ENCODE data around the gene PTPRQ. TPM values are rescaled to one million over a fixed set of nuclear protein-coding genes. Genes with fewer than 3 reads are reported as not detected.

PTPRQ gene
- total RNA-seq, 1 donor from 2014 or later = 0.07 TPM

- Mint-ChIP-seq H3K27ac (no peak overlapping the region), H3K36me3 (peaks cover 4% of the 10 kb centered on the region), H3K4me1 (peaks cover 13% of the 10 kb centered on the region), H3K4me3 (peak overlapping the region; percentile 86), H3K27me3 (ENCODE audit: insufficient read depth, low read depth) (peaks cover 34% of the 10 kb centered on the region), H3K9me3 (peaks cover 3% of the 10 kb centered on the region)
- peak; percentile 94 for TF ChIP-seq EZH2 (IDR thresholded peaks at IDR 0.05)
- TF ChIP-seq CTCF (IDR thresholded peaks at IDR 0.05) = no peak
- TF ChIP-seq EZH2phosphoT487 (IDR thresholded peaks at IDR 0.05) = peak; percentile 91
- DNase-seq (ENCODE audit: low spot score) = peak; percentile 61
- Histone ChIP-seq H3K4me1 (peaks cover 13% of the 10 kb centered on the region), H3K27ac (no peak overlapping the region), H2AFZ (replicated peaks) (peak overlapping the region; percentile 88), H3K27me3 (peaks cover 88% of the 10 kb centered on the region), H3K36me3 (no peaks in the 10 kb centered on the region), H3K9ac (no peak overlapping the region), H3K4me3 (peak overlapping the region; percentile 48), H4K20me1 (ENCODE audit: low read depth) (no peaks in the 10 kb centered on the region), H3F3A (ENCODE audit: low read depth) (peaks cover 21% of the 10 kb centered on the region), H3K9me3 (ENCODE audit: low read depth) (no peaks in the 10 kb centered on the region), H3K4me2 (peak overlapping the region; percentile 76), H3K79me2 (ENCODE audit: low read depth) (no peaks in the 10 kb centered on the region)
Observed at GRCh38 chr12:80708259-80708974, 264.4 kb downstream of the PTPRQ start.

GRCh38 chr12:80708975-80709328 is 264.9 kb downstream of the PTPRQ start:
- peak; percentile 28 for DNase-seq (ENCODE audit: low spot score)
- TF ChIP-seq EZH2phosphoT487 (IDR thresholded peaks at IDR 0.05) = peak; percentile 11
- peak; percentile 20 for TF ChIP-seq EZH2 (IDR thresholded peaks at IDR 0.05)
- no peak for TF ChIP-seq CTCF (IDR thresholded peaks at IDR 0.05)
- peak overlapping the region; percentile 76 for H3K4me2 ChIP-seq

GRCh38 chr12:80709811-80710726 is 266.0 kb downstream of the PTPRQ start:
- no peaks in the 10 kb centered on the region for H3K79me2 ChIP-seq (ENCODE audit: low read depth)
- H3K4me3 ChIP-seq = no peak overlapping the region
- peaks cover 28% of the 10 kb centered on the region for H3K4me1 Mint-ChIP-seq
- peaks cover 98% of the 10 kb centered on the region for H3K27me3 ChIP-seq
- no peak overlapping the region for H3K9ac ChIP-seq
- peaks cover 3% of the 10 kb centered on the region for H3K9me3 Mint-ChIP-seq
- peaks cover 4% of the 10 kb centered on the region for H3K36me3 Mint-ChIP-seq
- peak overlapping the region; percentile 38 for H2AFZ ChIP-seq (replicated peaks)
- no peaks in the 10 kb centered on the region for H3K36me3 ChIP-seq
- peaks cover 32% of the 10 kb centered on the region for H3F3A ChIP-seq (ENCODE audit: low read depth)
- TF ChIP-seq CTCF (IDR thresholded peaks at IDR 0.05) = peak; percentile 89
- TF ChIP-seq EZH2phosphoT487 (IDR thresholded peaks at IDR 0.05) = no peak
- no peak for TF ChIP-seq EZH2 (IDR thresholded peaks at IDR 0.05)
- H3K4me2 ChIP-seq = peak overlapping the region; percentile 35
- H4K20me1 ChIP-seq (ENCODE audit: low read depth) = no peaks in the 10 kb centered on the region
- peak; percentile 75 for DNase-seq (ENCODE audit: low spot score)
- H3K27ac Mint-ChIP-seq = no peak overlapping the region
- peaks cover 34% of the 10 kb centered on the region for H3K27me3 Mint-ChIP-seq (ENCODE audit: insufficient read depth, low read depth)
- no peak overlapping the region for H3K27ac ChIP-seq
- no peak overlapping the region for H3K4me3 Mint-ChIP-seq
- peaks cover 28% of the 10 kb centered on the region for H3K4me1 ChIP-seq
- no peaks in the 10 kb centered on the region for H3K9me3 ChIP-seq (ENCODE audit: low read depth)

More at GRCh38 chr12:80708975-80709328, 264.9 kb downstream of the PTPRQ start:
- Histone ChIP-seq H3K9me3 (ENCODE audit: low read depth) (no peaks in the 10 kb centered on the region), H4K20me1 (ENCODE audit: low read depth) (no peaks in the 10 kb centered on the region), H3K36me3 (no peaks in the 10 kb centered on the region), H3K79me2 (ENCODE audit: low read depth) (no peaks in the 10 kb centered on the region), H3K4me3 (peak overlapping the region; percentile 48), H3K4me1 (peaks cover 16% of the 10 kb centered on the region), H3K27me3 (peaks cover 93% of the 10 kb centered on the region), H3F3A (ENCODE audit: low read depth) (peaks cover 21% of the 10 kb centered on the region), H3K27ac (no peak overlapping the region), H3K9ac (no peak overlapping the region), H2AFZ (replicated peaks) (peak overlapping the region; percentile 88)
- H3K4me1 Mint-ChIP-seq = peaks cover 17% of the 10 kb centered on the region
- H3K27ac Mint-ChIP-seq = no peak overlapping the region
- H3K4me3 Mint-ChIP-seq = peak overlapping the region; percentile 86
- peaks cover 4% of the 10 kb centered on the region for H3K36me3 Mint-ChIP-seq
- H3K9me3 Mint-ChIP-seq = peaks cover 3% of the 10 kb centered on the region
- H3K27me3 Mint-ChIP-seq (ENCODE audit: insufficient read depth, low read depth) = peaks cover 34% of the 10 kb centered on the region

All from neural progenitor cell (in vitro differentiated cells).